ENCODE measurements around the gene ERAP2.
A peak's percentile ranks its signal among the peaks of the same experiment; 100 is the strongest.

The ERAP2 gene

GRCh38 chr5:96881511-96882115 lies 5.3 kb downstream of the ERAP2 start:
- DNase-seq (ENCODE audit: low spot score): no peak
- TF ChIP-seq CTCF (IDR thresholded peaks at IDR 0.05; ENCODE audit: extremely low read depth, missing control alignments): no peak

- no peak for TF ChIP-seq CTCF (IDR thresholded peaks at IDR 0.05; ENCODE audit: extremely low read depth, missing control alignments)
- no peak for DNase-seq (ENCODE audit: low spot score)
Measured at GRCh38 chr5:96883871-96884270, 7.6 kb downstream of the ERAP2 start.

- no peak for TF ChIP-seq CTCF (IDR thresholded peaks at IDR 0.05; ENCODE audit: extremely low read depth, missing control alignments)
- no peak for DNase-seq (ENCODE audit: low spot score)
Measured at GRCh38 chr5:96884995-96885394, 8.7 kb downstream of the ERAP2 start.

GRCh38 chr5:96885518-96886338 lies 9.4 kb downstream of the ERAP2 start:
- DNase-seq (ENCODE audit: low spot score): peak; percentile 45
- no peak for TF ChIP-seq CTCF (IDR thresholded peaks at IDR 0.05; ENCODE audit: extremely low read depth, missing control alignments)

GRCh38 chr5:96893342-96893741 lies 17.0 kb downstream of the ERAP2 start:
- TF ChIP-seq CTCF (IDR thresholded peaks at IDR 0.05; ENCODE audit: extremely low read depth, missing control alignments): no peak
- DNase-seq (ENCODE audit: low spot score): no peak

- DNase-seq (ENCODE audit: low spot score): peak; percentile 51
- no peak for TF ChIP-seq CTCF (IDR thresholded peaks at IDR 0.05; ENCODE audit: extremely low read depth, missing control alignments)
Measured at GRCh38 chr5:96896276-96896675, 20.0 kb downstream of the ERAP2 start.

GRCh38 chr5:96896806-96897205 lies 20.5 kb downstream of the ERAP2 start:
- TF ChIP-seq CTCF (IDR thresholded peaks at IDR 0.05; ENCODE audit: extremely low read depth, missing control alignments): no peak
- DNase-seq (ENCODE audit: low spot score): peak; percentile 64
